ENCODE results near the gene OLA1. TPM values are rescaled to one million over a fixed set of nuclear protein-coding genes. Genes with fewer than 3 reads are reported as not detected.

Gene OLA1
- total RNA-seq, 1 experiment from 2014 or later, result 182 TPM

GRCh38 chr2:174080672-174081121 lies 167.6 kb downstream of the OLA1 start:
- H3K9ac ChIP-seq (ENCODE audit: low read length), result no peak overlapping the region
- no peaks in the 10 kb centered on the region for H3K27me3 ChIP-seq (ENCODE audit: low read length)
- POLR2A ChIA-PET (ENCODE audit: unreplicated experiment), result no interaction called here
- H3K4me1 ChIP-seq (ENCODE audit: insufficient read depth, low read length), result no peaks in the 10 kb centered on the region
- H3K79me2 ChIP-seq (ENCODE audit: low read length), result no peaks in the 10 kb centered on the region
- no peaks in the 10 kb centered on the region for H3K9me2 ChIP-seq (replicated peaks; ENCODE audit: low read length)
- H3K4me2 ChIP-seq (ENCODE audit: low read length), result no peak overlapping the region
- no peaks in the 10 kb centered on the region for H4K20me1 ChIP-seq (ENCODE audit: low read length)
- DNase-seq, result no peak
- no peak overlapping the region for H2AFZ ChIP-seq (ENCODE audit: low read length)
- CTCF ChIA-PET, result no interaction called here
- H3K9me3 ChIP-seq (ENCODE audit: low read length), result no peaks in the 10 kb centered on the region
- ATAC-seq, result no peak
- TF ChIP-seq EZH2phosphoT487 (IDR thresholded peaks at IDR 0.05; ENCODE audit: borderline replicate concordance, low read length), result no peak
- no peak for TF ChIP-seq CTCF (conservative IDR thresholded peaks at IDR 0.05; ENCODE audit: low read depth, low read length)
- no peak for TF ChIP-seq EZH2 (IDR thresholded peaks at IDR 0.05; ENCODE audit: low read length, unreplicated experiment)
- no TSS peak for BruUV-seq (replicated peaks)
- intact Hi-C loops (cut with micrococcal nuclease), result no loop called here
- H3K27ac ChIP-seq (ENCODE audit: low read length), result no peak overlapping the region
- no peak overlapping the region for H3K4me3 ChIP-seq (ENCODE audit: low read length)
- peaks cover 5% of the 10 kb centered on the region; the same call in 1 of the 2 replicates for H3K36me3 ChIP-seq (ENCODE audit: low read depth, low read length)
- H3F3A ChIP-seq (ENCODE audit: low read length, unreplicated experiment), result no peaks in the 10 kb centered on the region

GRCh38 chr2:174078275-174078674 lies 170.1 kb downstream of the OLA1 start:
- intact Hi-C loops (cut with micrococcal nuclease), result loop anchor here (1.0 to 5.0 kb wide), 4 partner anchors 194 to 506 kb away; no protein-coding TSS in a partner anchor
- Histone ChIP-seq H4K20me1 (ENCODE audit: low read length) (no peaks in the 10 kb centered on the region), H3K4me2 (ENCODE audit: low read length) (no peak overlapping the region), H3K4me3 (ENCODE audit: low read length) (no peak overlapping the region), H2AFZ (ENCODE audit: low read length) (no peak overlapping the region), H3K9ac (ENCODE audit: low read length) (no peak overlapping the region), H3F3A (ENCODE audit: low read length, unreplicated experiment) (no peaks in the 10 kb centered on the region), H3K36me3 (ENCODE audit: low read depth, low read length) (peaks cover 18% of the 10 kb centered on the region; the same call in 1 of the 2 replicates), H3K79me2 (ENCODE audit: low read length) (no peaks in the 10 kb centered on the region), H3K9me2 (replicated peaks; ENCODE audit: low read length) (no peaks in the 10 kb centered on the region), H3K27me3 (ENCODE audit: low read length) (no peaks in the 10 kb centered on the region), H3K9me3 (ENCODE audit: low read length) (no peaks in the 10 kb centered on the region), H3K27ac (ENCODE audit: low read length) (no peak overlapping the region), H3K4me1 (ENCODE audit: insufficient read depth, low read length) (no peaks in the 10 kb centered on the region)
- DNase-seq (peak; percentile 31), ATAC-seq (no peak)
- TF ChIP-seq CTCF (conservative IDR thresholded peaks at IDR 0.05; ENCODE audit: low read depth, low read length), result peak; percentile 75
- no peak for TF ChIP-seq EZH2 (IDR thresholded peaks at IDR 0.05; ENCODE audit: low read length, unreplicated experiment)
- BruUV-seq (replicated peaks), result no TSS peak
- CTCF ChIA-PET, result interaction anchor here (0.6 to 0.7 kb wide), 5 partner anchors 260 to 792 kb away, joined by 3 to 4 read pairs (median 3); no protein-coding TSS in a partner anchor
- POLR2A ChIA-PET (ENCODE audit: unreplicated experiment), result no interaction called here

- POLR2A ChIA-PET (ENCODE audit: unreplicated experiment), result no interaction called here
- CTCF ChIA-PET, result no interaction called here
- H4K20me1 ChIP-seq (ENCODE audit: low read length), result no peaks in the 10 kb centered on the region
- no peak overlapping the region for H3K4me3 ChIP-seq (ENCODE audit: low read length)
- no peak overlapping the region for H2AFZ ChIP-seq (ENCODE audit: low read length)
- no peaks in the 10 kb centered on the region for H3K4me1 ChIP-seq (ENCODE audit: insufficient read depth, low read length)
- H3K9ac ChIP-seq (ENCODE audit: low read length), result no peak overlapping the region
- no TSS peak for BruUV-seq (replicated peaks)
- no peaks in the 10 kb centered on the region for H3K9me3 ChIP-seq (ENCODE audit: low read length)
- H3K27ac ChIP-seq (ENCODE audit: low read length), result no peak overlapping the region
- DNase-seq (no peak), ATAC-seq (no peak)
- peaks cover 18% of the 10 kb centered on the region; the same call in 1 of the 2 replicates for H3K36me3 ChIP-seq (ENCODE audit: low read depth, low read length)
- no peak overlapping the region for H3K4me2 ChIP-seq (ENCODE audit: low read length)
- H3K79me2 ChIP-seq (ENCODE audit: low read length), result no peaks in the 10 kb centered on the region
- intact Hi-C loops (cut with micrococcal nuclease), result loop anchor here (5.0 kb wide), 1 partner anchor 505 kb away; no protein-coding TSS in a partner anchor
- H3K27me3 ChIP-seq (ENCODE audit: low read length), result no peaks in the 10 kb centered on the region
- no peaks in the 10 kb centered on the region for H3K9me2 ChIP-seq (replicated peaks; ENCODE audit: low read length)
- no peaks in the 10 kb centered on the region for H3F3A ChIP-seq (ENCODE audit: low read length, unreplicated experiment)
- TF ChIP-seq EZH2 (IDR thresholded peaks at IDR 0.05; ENCODE audit: low read length, unreplicated experiment), result no peak
- no peak for TF ChIP-seq CTCF (conservative IDR thresholded peaks at IDR 0.05; ENCODE audit: low read depth, low read length)
Observed at GRCh38 chr2:174076975-174077374, 171.4 kb downstream of the OLA1 start.

Data from PC-3 (cell line).